Measurements from ENCODE around the gene AP2M1. TPM values are rescaled to one million over a fixed set of nuclear protein-coding genes. Genes with fewer than 3 reads are reported as not detected.

AP2M1 gene
- total RNA-seq, 1 donor from 2014 or later, result 297 TPM

GRCh38 chr3:184154885-184155643, 19.6 kb upstream of the AP2M1 start, which contains the start of gene DVL3:
TSS of gene DVL3 (plus strand) at chr3:184155377. CDS start at chr3:184155636, 259 bp downstream.
- H3K4me3 ChIP-seq (ENCODE audit: low read depth, low read length), result peak within 1 kb of the TSS; percentile 96
- no peaks in the 10 kb centered on the region for H3K27me3 ChIP-seq (ENCODE audit: control insufficient read depth, insufficient read depth, low read length)
- no peak for DNase-seq (ENCODE audit: low read depth)
- TF ChIP-seq CTCF (IDR thresholded peaks at IDR 0.05; ENCODE audit: insufficient read depth, low read length, poor library complexity, severe bottlenecking), result no peak
- no peaks in the 10 kb centered on the region for H3K36me3 ChIP-seq (ENCODE audit: control insufficient read depth, insufficient read depth, low read length)

GRCh38 chr3:184155644-184156521, 18.8 kb upstream of the AP2M1 start:
- Histone ChIP-seq H3K4me3 (ENCODE audit: low read depth, low read length) (peak overlapping the region; percentile 96), H3K27me3 (ENCODE audit: control insufficient read depth, insufficient read depth, low read length) (no peaks in the 10 kb centered on the region), H3K36me3 (ENCODE audit: control insufficient read depth, insufficient read depth, low read length) (no peaks in the 10 kb centered on the region)
- no peak for DNase-seq (ENCODE audit: low read depth)
- no peak for TF ChIP-seq CTCF (IDR thresholded peaks at IDR 0.05; ENCODE audit: insufficient read depth, low read length, poor library complexity, severe bottlenecking)

GRCh38 chr3:184156522-184156955, 18.1 kb upstream of the AP2M1 start:
- Histone ChIP-seq H3K4me3 (ENCODE audit: low read depth, low read length) (peak overlapping the region; percentile 96), H3K27me3 (ENCODE audit: control insufficient read depth, insufficient read depth, low read length) (no peaks in the 10 kb centered on the region), H3K36me3 (ENCODE audit: control insufficient read depth, insufficient read depth, low read length) (no peaks in the 10 kb centered on the region)
- TF ChIP-seq CTCF (IDR thresholded peaks at IDR 0.05; ENCODE audit: insufficient read depth, low read length, poor library complexity, severe bottlenecking), result no peak
- no peak for DNase-seq (ENCODE audit: low read depth)

GRCh38 chr3:184157206-184157605, 17.4 kb upstream of the AP2M1 start:
- Histone ChIP-seq H3K4me3 (ENCODE audit: low read depth, low read length) (peak overlapping the region; percentile 96), H3K27me3 (ENCODE audit: control insufficient read depth, insufficient read depth, low read length) (no peaks in the 10 kb centered on the region), H3K36me3 (ENCODE audit: control insufficient read depth, insufficient read depth, low read length) (no peaks in the 10 kb centered on the region)
- no peak for TF ChIP-seq CTCF (IDR thresholded peaks at IDR 0.05; ENCODE audit: insufficient read depth, low read length, poor library complexity, severe bottlenecking)
- no peak for DNase-seq (ENCODE audit: low read depth)

GRCh38 chr3:184158404-184158803, 16.3 kb upstream of the AP2M1 start:
- Histone ChIP-seq H3K4me3 (ENCODE audit: low read depth, low read length) (no peak overlapping the region), H3K36me3 (ENCODE audit: control insufficient read depth, insufficient read depth, low read length) (no peaks in the 10 kb centered on the region), H3K27me3 (ENCODE audit: control insufficient read depth, insufficient read depth, low read length) (no peaks in the 10 kb centered on the region)
- no peak for TF ChIP-seq CTCF (IDR thresholded peaks at IDR 0.05; ENCODE audit: insufficient read depth, low read length, poor library complexity, severe bottlenecking)
- DNase-seq (ENCODE audit: low read depth), result no peak

Measured in kidney epithelial cell (primary cell).